ENCODE data around the gene GSPT1.

Gene GSPT1

GRCh38 chr16:11916524-11917285, 949 bp upstream of the GSPT1 start:
- in situ Hi-C loops (cut with MboI; ENCODE audit: low pct_unique_long_range_greater_than_20kb, low sequenced_read_pairs, unreplicated experiment): no loop called here
- TF ChIP-seq, protein P1, sequence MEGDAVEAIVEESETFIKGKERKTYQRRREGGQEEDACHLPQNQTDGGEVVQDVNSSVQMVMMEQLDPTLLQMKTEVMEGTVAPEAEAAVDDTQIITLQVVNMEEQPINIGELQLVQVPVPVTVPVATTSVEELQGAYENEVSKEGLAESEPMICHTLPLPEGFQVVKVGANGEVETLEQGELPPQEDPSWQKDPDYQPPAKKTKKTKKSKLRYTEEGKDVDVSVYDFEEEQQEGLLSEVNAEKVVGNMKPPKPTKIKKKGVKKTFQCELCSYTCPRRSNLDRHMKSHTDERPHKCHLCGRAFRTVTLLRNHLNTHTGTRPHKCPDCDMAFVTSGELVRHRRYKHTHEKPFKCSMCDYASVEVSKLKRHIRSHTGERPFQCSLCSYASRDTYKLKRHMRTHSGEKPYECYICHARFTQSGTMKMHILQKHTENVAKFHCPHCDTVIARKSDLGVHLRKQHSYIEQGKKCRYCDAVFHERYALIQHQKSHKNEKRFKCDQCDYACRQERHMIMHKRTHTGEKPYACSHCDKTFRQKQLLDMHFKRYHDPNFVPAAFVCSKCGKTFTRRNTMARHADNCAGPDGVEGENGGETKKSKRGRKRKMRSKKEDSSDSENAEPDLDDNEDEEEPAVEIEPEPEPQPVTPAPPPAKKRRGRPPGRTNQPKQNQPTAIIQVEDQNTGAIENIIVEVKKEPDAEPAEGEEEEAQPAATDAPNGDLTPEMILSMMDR (IDR thresholded peaks at IDR 0.05; ENCODE audit: extremely low read depth, insufficient read depth, missing control alignments): no peak
- no peak for DNase-seq (ENCODE audit: low spot score)

DNA sequence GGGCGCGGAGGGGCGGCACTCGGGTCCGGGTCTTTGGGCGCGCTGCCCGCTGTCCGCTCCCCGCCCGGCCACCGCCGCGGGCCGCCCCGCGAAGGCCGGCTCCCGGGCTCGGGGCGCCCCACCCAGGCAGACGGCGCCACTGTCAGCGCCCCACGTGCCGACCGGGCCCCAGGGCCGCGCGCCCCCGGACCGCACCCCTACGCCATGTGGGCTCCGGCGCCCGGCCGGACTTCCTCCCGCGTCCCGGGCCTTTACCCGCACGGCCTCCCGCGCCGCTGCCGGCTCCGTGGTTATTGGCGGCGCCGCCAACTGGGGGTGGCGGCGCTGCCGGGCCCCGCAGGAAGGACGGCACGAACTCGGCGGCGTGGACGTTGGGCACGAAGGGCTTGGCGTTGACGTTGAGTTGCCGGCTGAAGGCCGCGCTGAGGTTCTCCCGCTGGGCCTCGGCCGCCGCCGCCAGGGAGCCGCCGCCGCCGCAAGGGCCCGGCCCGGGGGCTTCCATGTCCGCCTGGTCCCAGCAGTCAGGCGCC, 577 bp downstream of the GSPT1 start:
- in situ Hi-C loops (cut with MboI; ENCODE audit: low pct_unique_long_range_greater_than_20kb, low sequenced_read_pairs, unreplicated experiment): no loop called here
- TF ChIP-seq, protein P1 (IDR thresholded peaks at IDR 0.05; ENCODE audit: extremely low read depth, insufficient read depth, missing control alignments): peak; percentile 28
- peak; percentile 78 for DNase-seq (ENCODE audit: low spot score)

DNA sequence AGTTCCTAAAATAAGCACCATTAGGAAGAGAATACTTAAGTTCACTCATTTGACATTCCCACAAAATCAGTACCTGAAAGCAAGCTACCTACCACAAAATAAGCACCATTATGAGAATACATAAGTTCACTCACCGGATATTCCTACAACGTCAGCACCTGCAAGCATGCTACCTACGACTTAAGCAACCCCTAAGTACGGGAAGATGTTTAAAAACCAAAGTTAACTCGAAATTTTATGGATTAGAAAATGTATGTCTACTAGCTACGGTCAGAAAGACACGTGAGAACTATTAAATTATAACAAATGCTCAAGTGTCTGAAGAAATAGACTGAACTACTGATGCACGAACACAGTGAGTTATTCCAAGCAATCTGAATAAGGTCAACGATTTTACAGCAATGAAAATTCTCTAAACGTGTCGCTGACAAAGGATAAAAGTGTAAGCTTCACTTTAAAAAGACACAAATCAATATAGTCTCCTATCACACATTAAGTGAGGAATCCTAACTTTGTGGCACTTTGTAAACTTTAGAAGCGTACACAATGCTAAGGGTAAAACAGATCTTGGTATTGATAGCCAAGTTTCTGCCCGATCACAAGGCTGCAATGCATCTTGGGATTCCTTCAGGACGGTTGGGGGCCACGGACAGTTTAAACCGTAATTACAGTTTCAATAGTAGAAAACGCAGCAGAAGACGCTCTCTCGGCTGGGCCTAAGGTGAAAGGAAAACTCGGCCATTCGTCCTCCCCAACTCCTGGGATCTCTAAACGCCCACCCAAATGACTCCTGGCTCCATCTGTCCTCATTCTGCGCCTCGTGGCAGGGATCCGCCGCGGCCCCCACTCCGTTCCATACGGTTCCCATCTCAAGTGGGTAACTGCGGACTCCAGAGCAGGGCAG, 1.3 kb downstream of the GSPT1 start:
- TF ChIP-seq, protein P1 (IDR thresholded peaks at IDR 0.05; ENCODE audit: extremely low read depth, insufficient read depth, missing control alignments): no peak
- DNase-seq (ENCODE audit: low spot score): peak; percentile 53
- in situ Hi-C loops (cut with MboI; ENCODE audit: low pct_unique_long_range_greater_than_20kb, low sequenced_read_pairs, unreplicated experiment): no loop called here

- in situ Hi-C loops (cut with MboI; ENCODE audit: low pct_unique_long_range_greater_than_20kb, low sequenced_read_pairs, unreplicated experiment): no loop called here
- DNase-seq (ENCODE audit: low spot score): no peak
- TF ChIP-seq, protein P1 (IDR thresholded peaks at IDR 0.05; ENCODE audit: extremely low read depth, insufficient read depth, missing control alignments): no peak
Measured at GRCh38 chr16:11913425-11914079, 2.2 kb downstream of the GSPT1 start.

DNA sequence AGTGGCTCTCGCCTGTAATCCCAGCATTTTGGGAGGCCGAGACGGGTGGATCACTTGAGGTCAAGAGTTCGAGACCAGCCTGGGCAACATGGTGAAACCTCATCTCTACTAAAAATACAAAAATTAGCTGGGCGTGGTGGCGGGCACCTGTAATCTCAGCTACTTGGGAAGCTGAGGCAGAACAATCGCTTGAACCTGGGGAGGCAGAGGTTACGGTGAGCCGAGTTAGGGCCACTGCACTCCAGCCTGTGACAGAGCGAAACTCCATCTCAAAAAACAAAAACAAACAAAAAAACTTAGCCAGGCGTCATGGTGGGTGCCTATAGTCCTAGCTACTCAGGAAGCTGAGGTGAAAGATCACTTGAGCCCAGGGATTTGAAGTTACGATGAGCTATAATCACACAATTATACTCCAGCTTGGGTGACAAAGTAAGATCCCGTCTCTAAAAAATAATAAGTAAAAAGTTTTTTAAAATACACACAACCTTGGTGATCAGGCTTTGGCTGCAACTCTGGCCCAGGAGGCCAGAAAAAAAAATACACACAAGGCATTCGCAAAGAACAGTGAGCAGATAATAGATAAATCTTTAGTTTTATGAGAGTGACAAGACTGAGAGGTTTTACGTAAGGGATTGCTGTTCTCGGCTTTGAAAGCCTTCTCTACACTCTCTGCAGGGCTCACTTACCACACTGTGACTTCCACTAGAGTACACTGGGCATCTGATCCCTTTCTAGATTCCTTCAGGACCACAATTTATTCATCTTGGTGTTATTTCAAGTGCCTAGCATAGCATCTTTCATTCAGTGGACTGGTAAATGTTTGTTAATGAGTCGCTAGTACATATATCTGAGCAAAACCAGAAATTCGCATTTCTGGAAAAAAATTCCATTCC, 5.9 kb downstream of the GSPT1 start:
- in situ Hi-C loops (cut with MboI; ENCODE audit: low pct_unique_long_range_greater_than_20kb, low sequenced_read_pairs, unreplicated experiment): no loop called here
- TF ChIP-seq, protein P1 (IDR thresholded peaks at IDR 0.05; ENCODE audit: extremely low read depth, insufficient read depth, missing control alignments): no peak
- no peak for DNase-seq (ENCODE audit: low spot score)
